RCC 7860 (cell line): ENCODE results near the gene TXNDC15.
A peak's percentile ranks its signal among the peaks of the same experiment; 100 is the strongest.
"Not testable (repeated sequence)": the region's sequence is repeated elsewhere in the genome, so short reads cannot be mapped to it uniquely, and the experiment has no call there.

Experiments
- DNase-seq: peaks from one replicate; pipeline ENCODE4 v3.0.0-alpha.2; 2015; ENCODE audit warnings: low spot score
- FAIRE-seq: peaks from 2 replicates; lab custom pipeline; 2012; peaks lifted over from hg19 to GRCh38; lab: Jason Lieb, UNC

The TXNDC15 gene

DNA sequence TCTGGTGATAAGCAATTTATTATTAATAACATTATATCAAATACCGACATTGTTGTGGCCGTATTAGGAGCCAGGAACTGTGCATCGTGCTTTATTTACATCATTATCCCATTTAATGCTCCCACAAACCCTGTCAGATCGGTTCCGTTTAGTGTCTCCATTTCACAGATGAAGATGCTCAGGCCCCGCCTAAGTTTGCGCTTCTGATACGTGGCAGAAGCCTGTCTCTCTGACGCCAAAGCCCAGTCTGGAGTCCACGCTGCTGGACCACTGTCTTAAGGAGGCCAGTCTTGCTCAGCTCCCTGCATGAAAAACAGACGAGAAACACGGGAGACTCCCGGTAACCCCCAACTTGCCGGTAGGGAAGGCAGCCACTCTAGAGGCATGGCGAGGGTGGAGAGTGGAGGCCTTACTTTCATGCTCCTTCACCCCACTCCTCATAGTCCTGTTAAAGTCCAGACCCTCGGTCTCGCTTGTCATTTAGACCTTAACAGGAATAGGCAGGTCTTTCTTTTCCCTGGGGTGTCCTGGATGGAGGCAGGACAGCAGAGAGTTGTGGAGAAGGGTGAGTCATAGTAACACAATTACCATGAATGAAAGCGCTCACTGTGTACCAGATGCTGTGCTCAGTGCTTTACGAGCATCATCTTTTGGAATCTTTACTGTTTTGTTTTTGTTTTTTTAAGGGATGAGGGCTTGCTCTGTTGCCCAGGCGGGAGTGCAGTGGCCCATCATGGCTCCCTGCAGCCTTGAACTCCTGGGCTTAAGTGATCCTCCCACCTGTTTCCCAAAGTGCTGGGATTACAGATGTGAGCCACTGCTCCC lies 872 bp downstream of the TXNDC15 start:
- FAIRE-seq = peak; percentile 56
- DNase-seq = peak; percentile 30

- FAIRE-seq = no peak
These were observed 3.0 kb downstream of the TXNDC15 start for GRCh38 chr5:134877159-134877558.

DNA sequence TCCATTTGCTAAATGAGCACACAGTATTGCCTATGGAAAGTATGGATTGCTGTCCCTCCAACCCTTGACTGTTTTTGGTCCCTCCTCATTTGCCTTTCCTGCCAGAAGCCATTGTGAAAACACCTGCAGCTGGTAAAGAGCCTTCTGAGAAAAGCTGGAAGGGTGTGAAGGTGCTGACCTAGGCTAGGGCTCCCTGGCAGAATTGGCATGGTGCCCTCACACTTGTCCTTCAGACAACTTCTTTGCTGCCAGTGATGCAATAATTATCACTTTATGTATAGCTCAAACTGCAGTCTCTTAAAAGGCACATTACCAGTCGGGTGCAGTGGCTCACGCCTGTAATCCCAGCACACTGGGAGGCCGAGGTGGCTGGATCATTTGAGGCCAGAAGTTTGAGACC lies 4.2 kb downstream of the TXNDC15 start:
- no peak for DNase-seq
- no peak for FAIRE-seq

More at GRCh38 chr5:134877159-134877558, 3.0 kb downstream of the TXNDC15 start:
- no peak for DNase-seq

DNA sequence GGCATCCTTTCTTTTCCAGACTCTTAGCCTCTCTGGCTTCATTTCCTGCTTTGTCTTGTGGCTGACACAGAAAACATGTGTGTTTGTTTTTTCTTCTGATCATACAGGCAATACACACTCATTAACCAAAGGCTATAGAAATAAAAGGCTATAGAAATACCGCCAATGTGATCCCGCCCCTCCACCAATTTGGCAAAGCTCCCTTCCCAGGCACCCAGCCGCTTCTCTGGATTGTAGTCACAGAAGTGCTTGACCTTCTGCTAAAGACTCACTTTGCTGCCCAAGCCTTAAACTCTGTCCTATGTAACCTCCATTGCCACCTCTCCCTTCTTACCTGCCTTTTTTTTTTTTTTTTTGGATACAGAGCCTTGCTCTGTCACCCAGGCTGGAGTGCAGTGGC lies 5.3 kb downstream of the TXNDC15 start:
- DNase-seq = no peak

DNA sequence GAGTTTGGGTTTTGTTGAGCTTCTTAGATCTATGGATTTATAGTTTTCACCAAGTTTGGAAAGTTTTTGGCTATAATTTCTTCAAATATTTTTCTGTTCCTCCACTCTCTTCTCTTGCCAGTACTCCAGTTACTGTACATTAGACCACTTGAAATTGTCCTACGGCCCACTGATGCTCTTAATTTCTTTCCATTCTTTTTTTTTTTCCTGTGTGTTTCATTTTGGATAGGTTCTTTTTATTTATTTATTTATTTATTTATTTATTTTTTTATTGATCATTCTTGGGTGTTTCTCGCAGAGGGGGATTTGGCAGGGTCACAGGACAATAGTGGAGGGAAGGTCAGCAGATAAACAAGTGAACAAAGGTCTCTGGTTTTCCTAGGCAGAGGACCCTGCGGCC lies 6.8 kb downstream of the TXNDC15 start:
- not testable (repeated sequence) for FAIRE-seq, DNase-seq

More for the DNA sequence above, 5.3 kb downstream of the TXNDC15 start:
- no peak for FAIRE-seq

- not testable (repeated sequence) for DNase-seq, FAIRE-seq
These were observed 7.5 kb downstream of the TXNDC15 start for GRCh38 chr5:134881711-134882110.

DNA sequence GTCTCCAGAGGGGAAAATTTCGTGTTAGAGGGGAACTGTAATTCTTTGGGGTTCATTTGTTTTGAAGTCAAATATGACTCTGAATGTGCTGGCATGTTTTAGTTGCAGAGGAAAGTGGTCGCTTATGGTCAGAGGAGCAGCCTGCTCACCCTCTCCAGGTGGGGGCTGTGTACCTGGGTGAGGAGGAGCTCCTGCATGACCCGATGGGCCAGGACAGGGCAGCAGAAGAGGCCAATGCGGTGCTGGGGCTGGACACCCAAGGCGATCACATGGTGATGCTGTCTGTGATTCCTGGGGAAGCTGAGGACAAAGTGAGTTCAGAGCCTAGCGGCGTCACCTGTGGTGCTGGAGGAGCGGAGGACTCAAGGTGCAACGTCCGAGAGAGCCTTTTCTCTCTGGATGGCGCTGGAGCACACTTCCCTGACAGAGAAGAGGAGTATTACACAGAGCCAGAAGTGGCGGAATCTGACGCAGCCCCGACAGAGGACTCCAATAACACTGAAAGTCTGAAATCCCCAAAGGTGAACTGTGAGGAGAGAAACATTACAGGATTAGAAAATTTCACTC lies 13.5 kb downstream of the TXNDC15 start:
- DNase-seq (no peak), FAIRE-seq (no peak)

- DNase-seq (no peak), FAIRE-seq (no peak)
These were observed 15.2 kb downstream of the TXNDC15 start for GRCh38 chr5:134889335-134889734.

GRCh38 chr5:134891473-134891872 lies 17.3 kb downstream of the TXNDC15 start:
- DNase-seq (no peak), FAIRE-seq (no peak)

- FAIRE-seq = no peak
These were observed 18.1 kb downstream of the TXNDC15 start for GRCh38 chr5:134892282-134892681.

DNA sequence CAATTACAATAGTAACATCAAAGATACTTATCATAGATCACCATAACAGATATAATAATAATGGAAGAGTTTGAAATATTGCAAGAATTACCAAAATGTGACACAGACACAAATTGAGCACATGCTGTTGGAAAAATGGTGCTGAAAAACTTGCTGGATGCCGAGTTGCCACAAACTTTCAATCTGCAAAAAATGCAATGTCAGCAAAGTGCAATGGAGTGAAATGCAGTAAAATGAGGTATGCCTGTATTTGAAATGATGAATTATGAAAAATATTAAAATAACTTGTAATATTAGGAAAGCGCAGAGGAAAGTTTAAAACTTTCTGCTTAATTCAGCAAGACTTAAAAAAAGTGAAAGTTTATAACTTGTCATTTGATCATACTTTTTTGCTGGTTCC lies 18.8 kb downstream of the TXNDC15 start:
- DNase-seq = no peak

More at GRCh38 chr5:134892282-134892681, 18.1 kb downstream of the TXNDC15 start:
- DNase-seq = no peak

GRCh38 chr5:134893748-134894505 lies 19.8 kb downstream of the TXNDC15 start:
- FAIRE-seq (no peak), DNase-seq (no peak)

More for the DNA sequence above, 18.8 kb downstream of the TXNDC15 start:
- no peak for FAIRE-seq

GRCh38 chr5:134902071-134902801 lies 28.1 kb downstream of the TXNDC15 start:
- FAIRE-seq (no peak), DNase-seq (no peak)

GRCh38 chr5:134904610-134905245 lies 30.6 kb downstream of the TXNDC15 start, which contains the start of gene PCBD2:
TSS of gene PCBD2 (plus strand) at chr5:134905131. CDS start at chr5:134905140, 9 bp downstream.
- FAIRE-seq (no peak), DNase-seq (peak; percentile 85)

DNA sequence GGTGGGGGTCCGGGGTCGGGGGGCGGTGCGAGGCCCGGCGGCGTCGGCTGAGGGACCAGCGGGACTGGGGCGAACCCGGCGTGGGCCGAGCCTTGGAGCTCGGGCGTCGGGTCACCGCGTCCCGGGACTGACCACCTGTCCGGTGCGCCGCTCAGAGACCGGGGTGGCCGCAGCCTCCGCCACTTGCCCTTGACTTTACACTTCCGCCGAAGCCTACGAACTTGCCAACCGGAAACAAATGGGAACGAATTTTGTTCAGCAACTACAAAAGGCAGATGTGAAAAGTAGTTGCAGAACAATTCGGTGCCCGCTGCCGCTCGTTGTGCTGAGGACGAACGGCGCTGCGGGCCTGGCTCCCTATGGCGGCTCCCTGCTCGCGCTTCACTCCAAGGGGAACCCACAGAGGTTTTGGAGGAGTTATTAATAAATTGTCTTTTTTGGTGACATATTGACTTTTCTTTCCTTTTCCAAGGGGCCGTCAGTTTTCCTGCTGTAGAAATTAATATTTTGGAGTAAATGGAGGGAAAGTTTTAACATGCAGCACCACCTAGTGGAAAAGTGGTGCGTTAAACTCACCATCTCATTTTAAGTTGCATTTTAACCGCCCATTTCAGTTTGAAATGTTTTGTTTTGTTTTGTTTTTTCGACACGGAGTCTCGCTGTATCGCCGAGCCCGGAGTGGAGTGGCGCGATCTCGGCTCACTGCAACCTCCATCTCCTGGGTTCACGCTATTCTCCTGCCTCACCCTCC lies 31.2 kb downstream of the TXNDC15 start:
- DNase-seq = peak; percentile 59
- peak; percentile 53 for FAIRE-seq

- DNase-seq = no peak
These were observed 32.6 kb downstream of the TXNDC15 start for GRCh38 chr5:134906811-134907210.

GRCh38 chr5:134910752-134911151 lies 36.6 kb downstream of the TXNDC15 start:
- not testable (repeated sequence) for FAIRE-seq, DNase-seq

More at GRCh38 chr5:134906811-134907210, 32.6 kb downstream of the TXNDC15 start:
- no peak for FAIRE-seq

GRCh38 chr5:134911285-134912206 lies 37.4 kb downstream of the TXNDC15 start:
- no peak for DNase-seq

More at GRCh38 chr5:134911285-134912206, 37.4 kb downstream of the TXNDC15 start:
- FAIRE-seq = no peak
